Spleen (tissue), 11 donors: ENCODE data around the gene AGFG2. TPM values are rescaled to one million over a fixed set of nuclear protein-coding genes. Genes with fewer than 3 reads are reported as not detected.
A peak's percentile ranks its signal among the peaks of the same experiment; 100 is the strongest.
"Not testable (repeated sequence)": the region's sequence is repeated elsewhere in the genome, so short reads cannot be mapped to it uniquely, and the experiment has no call there.

Experiments
- DNase-seq: peaks from one replicate; pipeline ENCODE4 v3.0.0-alpha.2; 2020
- H3K27ac ChIP-seq, 8 donors: fragments of 200-600 bp; sonication (generic) in 7 of 8; 1 replicate in 4 of 8; 2 replicates in 4 of 8; pipeline versions ENCODE4 v1.5.0 to v1.8.0; 2016 to 2021; ENCODE audit warnings: inconsistent platforms in 4 of 8, mild to moderate bottlenecking in 4 of 8, moderate library complexity in 1 of 8
- H3K27me3 ChIP-seq, 7 donors: fragments of 200-600 bp; sonication (generic) in 6 of 7; replicated peaks in 1 of 7; 1 replicate in 4 of 7; 2 replicates in 3 of 7; pipeline versions ENCODE4 v1.5.0 to v1.8.0; 2016 to 2021; ENCODE audit warnings: inconsistent platforms in 3 of 7, mild to moderate bottlenecking in 1 of 7
- H3K36me3 ChIP-seq, 6 donors: fragments of 200-600 bp; sonication (generic) in 5 of 6; 1 replicate in 4 of 6; 2 replicates in 2 of 6; pipeline versions ENCODE4 v1.5.0 to v1.8.0; 2016 to 2021; ENCODE audit warnings: inconsistent platforms in 2 of 6
- H3K4me1 ChIP-seq, 6 donors: fragments of 200-600 bp; sonication (generic) in 5 of 6; 1 replicate in 3 of 6; 2 replicates in 3 of 6; pipeline versions ENCODE4 v1.5.0 to v1.8.0; 2016 to 2021; ENCODE audit warnings: inconsistent platforms in 3 of 6
- H3K4me3 ChIP-seq, 8 donors: fragments of 200-600 bp; sonication (generic) in 7 of 8; 1 replicate in 4 of 8; 2 replicates in 4 of 8; pipeline versions ENCODE4 v1.5.0 to v1.8.0; 2016 to 2021; ENCODE audit warnings: inconsistent platforms in 4 of 8, mild to moderate bottlenecking in 4 of 8, moderate library complexity in 2 of 8
- H3K9me3 ChIP-seq, 8 donors: fragments of 200-600 bp; sonication (generic) in 7 of 8; 1 replicate in 4 of 8; 2 replicates in 4 of 8; pipeline versions ENCODE4 v1.5.0 to v1.8.0; 2016 to 2021; ENCODE audit warnings: inconsistent platforms in 4 of 8
- CTCF ChIP-seq, 11 experiments: fragments of 200-600 bp in 7 of 11; fragments of 450-650 bp in 4 of 11; sonication (generic) in 4 of 11; IDR thresholded peaks in 8 of 11; conservative IDR thresholded peaks in 3 of 11; 1 replicate in 7 of 11; 2 replicates in 4 of 11; pipeline versions ENCODE4 v1.4.0 to v1.8.0; 2016 to 2021; ENCODE audit warnings: antibody characterized with exemption in 11 of 11, inconsistent platforms in 4 of 11, mild to moderate bottlenecking in 1 of 11
- POLR2A ChIP-seq, 3 donors: fragments of 450-650 bp; IDR thresholded peaks; one replicate each; pipeline ENCODE4 v1.5.1; 2017; ENCODE audit warnings: antibody characterized with exemption in 3 of 3, mild to moderate bottlenecking in 1 of 3
- POLR2AphosphoS5 ChIP-seq, 3 donors: sonication (generic); formaldehyde crosslinking; IDR thresholded peaks; one replicate each; pipeline ENCODE4 v1.5.1; 2017; ENCODE audit warnings: antibody characterized with exemption in 3 of 3
- WGBS, 5 donors: extraction: QIAGEN DNeasy Blood & Tissue Kit in 3 of 5; methylation state at CpG; one replicate each; pipeline versions ENCODE4 v1.1.5 to v1.1.7; 2013 to 2018; 5-methylcytosine and 5-hydroxymethylcytosine counted together
- intact Hi-C: fragments of 100-400 bp; cut with DNase I; formaldehyde crosslinking; loops from one replicate; pipeline ENCODE4 v1.15.0; 2023; ENCODE audit warnings: low total_unique reads
- polyA plus RNA-seq, 3 donors: library from polyadenylated mRNA; stranded (reverse); fragments of 200-250 nt; gene quantifications; one replicate each; pipeline ENCODE4 v1.2.1, GENCODE V29; 2013
- total RNA-seq, 7 donors: library from RNA; depleted of rRNA in 3 of 7; stranded (reverse); fragments of >200 nt in 3 of 7; fragmentation: NEBNext Ultra II Directional in 4 of 7; extraction: Animal tissue kit (Norgen Biotek cat#: 25700) in 4 of 7; gene quantifications; one replicate each; pipeline versions ENCODE4 v1.1.0 to v1.2.1, GENCODE V29; 2016 to 2021
- donor health status: healthy with polysubstance abuse.
- donor health status: DM: no; HTN: no; CAD: no; lungs with moderate emphysema.
- donor health status: DM: no; HTN: no; CAD: no.
- donor health status: Bipolar disorder and iron deficiency.
- donor health status: healthy.
- donor health status: DM: no; HTN: no; CAD: no.
- donor health status: DM: yes; HTN: yes; CAD: no.

AGFG2 gene
- total and polyA plus RNA-seq, 10 donors: 14.2 to 110 (median 51.4) TPM

- H3K27ac ChIP-seq: peak overlapping the region; percentile 74 to 93 (median 86)
- peaks cover 69 to 93% (median 83%) of the 10 kb centered on the region in 6 donors for H3K4me1 ChIP-seq
- DNase-seq: no peak
- no peak for TF ChIP-seq POLR2AphosphoS5 (IDR thresholded peaks at IDR 0.05)
- TF ChIP-seq CTCF (IDR thresholded peaks at IDR 0.05 in 8 of 11, conservative IDR thresholded peaks at IDR 0.05 in 3 of 11): no peak
- no peak for TF ChIP-seq POLR2A (IDR thresholded peaks at IDR 0.05)
- no peaks in the 10 kb centered on the region for H3K9me3 ChIP-seq
- H3K36me3 ChIP-seq: peaks cover 0 to 28% (median 4%) of the 10 kb centered on the region in 6 donors
- WGBS, 5 donors: 57 to 72% (median 69%) methylated on average over 9 of the region's 9 CpGs
- intact Hi-C loops: no loop called here
- no peaks in the 10 kb centered on the region for H3K27me3 ChIP-seq
- peak overlapping the region in 1 of 8 donors; percentile 30 for H3K4me3 ChIP-seq
Measured at GRCh38 chr7:100546926-100547800, 8.2 kb downstream of the AGFG2 start.

- Histone ChIP-seq H3K4me1 (peaks cover 63 to 86% (median 76%) of the 10 kb centered on the region in 6 donors), H3K4me3 (no peak overlapping the region), H3K27ac (peak overlapping the region; percentile 74 to 93 (median 86)), H3K27me3 (no peaks in the 10 kb centered on the region), H3K36me3 (peaks cover 0 to 35% (median 7%) of the 10 kb centered on the region in 6 donors), H3K9me3 (no peaks in the 10 kb centered on the region)
- no peak for DNase-seq
- intact Hi-C loops: no loop called here
- WGBS, 5 donors: 3 to 30% (median 11%) methylated on average over 2 of the region's 2 CpGs
- no peak for TF ChIP-seq POLR2A (IDR thresholded peaks at IDR 0.05)
- peak in 5 of 11 experiments; percentile 12 to 41 (median 27) for TF ChIP-seq CTCF (IDR thresholded peaks at IDR 0.05 in 8 of 11, conservative IDR thresholded peaks at IDR 0.05 in 3 of 11)
- TF ChIP-seq POLR2AphosphoS5 (IDR thresholded peaks at IDR 0.05): peak in 1 of 3 donors; percentile 80
Measured at GRCh38 chr7:100547872-100548271, 8.9 kb downstream of the AGFG2 start.

- H3K27me3 ChIP-seq, intact Hi-C loops, H3K4me3 ChIP-seq, H3K9me3 ChIP-seq, DNase-seq: not testable (repeated sequence)
- Histone ChIP-seq H3K4me1 (peaks cover 62 to 80% (median 72%) of the 10 kb centered on the region in 6 donors), H3K27ac (peak overlapping the region; percentile 74 to 93 (median 86)), H3K36me3 (peaks cover 0 to 41% (median 13%) of the 10 kb centered on the region in 6 donors)
- 68 to 87% (median 73%) methylated on average over 5 of the region's 5 CpGs for WGBS, 5 donors
Measured at GRCh38 chr7:100548446-100548845, 9.4 kb downstream of the AGFG2 start.

GRCh38 chr7:100552532-100552931 is 13.5 kb downstream of the AGFG2 start:
- Histone ChIP-seq H3K27ac (peak overlapping the region in 1 of 8 donors; percentile 6), H3K9me3 (no peaks in the 10 kb centered on the region), H3K4me1 (peaks cover 26 to 39% (median 31%) of the 10 kb centered on the region in 6 donors), H3K27me3 (no peaks in the 10 kb centered on the region), H3K36me3 (peaks cover 0 to 79% (median 37%) of the 10 kb centered on the region in 6 donors), H3K4me3 (no peak overlapping the region)
- DNase-seq: no peak
- no peak for TF ChIP-seq POLR2AphosphoS5 (IDR thresholded peaks at IDR 0.05)
- no peak for TF ChIP-seq POLR2A (IDR thresholded peaks at IDR 0.05)
- no peak for TF ChIP-seq CTCF (IDR thresholded peaks at IDR 0.05 in 8 of 11, conservative IDR thresholded peaks at IDR 0.05 in 3 of 11)
- 94 to 100% (median 99%) methylated on average over 2 of the region's 2 CpGs for WGBS, 5 donors
- intact Hi-C loops: no loop called here
